ENCODE results near the gene LRP8.

The LRP8 gene

GRCh38 chr1:53359225-53359933 lies 31.5 kb upstream of the LRP8 start:
- peak; percentile 29 for DNase-seq

- DNase-seq = no peak
Measured at GRCh38 chr1:53356637-53357036, 28.8 kb upstream of the LRP8 start.

- DNase-seq = no peak
Measured at GRCh38 chr1:53354119-53354518, 26.2 kb upstream of the LRP8 start.

GRCh38 chr1:53352561-53352960 lies 24.7 kb upstream of the LRP8 start:
- no peak for DNase-seq

GRCh38 chr1:53350853-53351767 lies 23.2 kb upstream of the LRP8 start:
- peak; percentile 18 for DNase-seq

- DNase-seq = peak; percentile 23
Measured at GRCh38 chr1:53349968-53350852, 22.3 kb upstream of the LRP8 start.

GRCh38 chr1:53349369-53349835 lies 21.5 kb upstream of the LRP8 start:
- DNase-seq = peak; percentile 33

- peak; percentile 33 for DNase-seq
Measured at GRCh38 chr1:53348486-53349368, 20.9 kb upstream of the LRP8 start.

- peak; percentile 30 for DNase-seq
Measured at GRCh38 chr1:53346814-53347176, 18.9 kb upstream of the LRP8 start.

GRCh38 chr1:53345996-53346813 lies 18.3 kb upstream of the LRP8 start:
- peak; percentile 18 for DNase-seq

- DNase-seq = peak; percentile 28
Measured at GRCh38 chr1:53344921-53345838, 17.3 kb upstream of the LRP8 start.

GRCh38 chr1:53343831-53344668 lies 16.2 kb upstream of the LRP8 start:
- DNase-seq = peak; percentile 35

- peak; percentile 34 for DNase-seq
Measured at GRCh38 chr1:53342735-53343470, 15.0 kb upstream of the LRP8 start.

- peak; percentile 33 for DNase-seq
Measured at GRCh38 chr1:53341961-53342707, 14.3 kb upstream of the LRP8 start.

- peak; percentile 38 for DNase-seq
Measured at GRCh38 chr1:53341521-53341895, 13.6 kb upstream of the LRP8 start.

GRCh38 chr1:53340660-53341520 lies 13.0 kb upstream of the LRP8 start:
- DNase-seq = peak; percentile 53

Data from activated CD8-positive, alpha-beta memory T cell treated with anti-CD3 and anti-CD28 coated beads, Interleukin-2, amount 50 U/mL, for 48 hours (primary cell).